HepG2 (cell line): Measurements from ENCODE around the gene GALP. TPM values are rescaled to one million over a fixed set of nuclear protein-coding genes. Genes with fewer than 3 reads are reported as not detected.

Experiments used
- ARNT2 ChIP-seq: sonication (generic); formaldehyde crosslinking; IDR thresholded peaks from 2 replicates; pipeline ENCODE4 v1.8.0; 2022; ENCODE audit warnings: mild to moderate bottlenecking, low read depth, missing genetic modification reagents, moderate library complexity
- CENPBD1 ChIP-seq: sonication (generic); formaldehyde crosslinking; IDR thresholded peaks from 2 replicates; pipeline ENCODE4 v1.8.0; 2022; ENCODE audit warnings: missing genetic modification reagents, low read depth, mild to moderate bottlenecking, borderline replicate concordance
- CREB3 ChIP-seq: sonication (generic); formaldehyde crosslinking; IDR thresholded peaks from 2 replicates; pipeline ENCODE4 v1.5.0; 2020; ENCODE audit warnings: missing genetic modification reagents
- DMTF1 ChIP-seq: sonication (generic); formaldehyde crosslinking; IDR thresholded peaks from 2 replicates; pipeline ENCODE4 v1.4.0; 2020; ENCODE audit warnings: mild to moderate bottlenecking, missing genetic modification reagents
- DR1 ChIP-seq: sonication (generic); formaldehyde crosslinking; IDR thresholded peaks from 2 replicates; pipeline ENCODE4 v1.8.0; 2021; ENCODE audit warnings: mild to moderate bottlenecking, missing genetic modification reagents, inconsistent platforms
- FOXA1 ChIP-seq, 2 experiments: fragments of 450-650 bp in 1 of 2; sonication (generic) in 1 of 2; formaldehyde crosslinking in 1 of 2; IDR thresholded peaks; 2 replicates each; pipeline versions ENCODE4 v1.4.0 to v1.6.1; 2016 to 2020; ENCODE audit warnings: missing genetic modification reagents in 1 of 2
- FOXP1 ChIP-seq, 2 experiments: fragments of 450-650 bp in 1 of 2; IDR thresholded peaks; 2 replicates each; pipeline ENCODE4 v1.6.1; 2017 to 2018; ENCODE audit warnings: antibody characterized with exemption in 1 of 2
- HOXD1 ChIP-seq: sonication (generic); formaldehyde crosslinking; IDR thresholded peaks from 2 replicates; pipeline ENCODE4 v1.5.0; 2020; ENCODE audit warnings: missing genetic modification reagents
- KDM6A ChIP-seq: IDR thresholded peaks from 2 replicates; pipeline ENCODE4 v1.6.1; 2016; ENCODE audit warnings: low read depth
- MIER2 ChIP-seq: IDR thresholded peaks from 2 replicates; pipeline ENCODE4 v1.6.1; 2016; ENCODE audit warnings: missing biosample characterization, missing genetic modification reagents
- MNT ChIP-seq: fragments of 450-650 bp; IDR thresholded peaks from 2 replicates; pipeline ENCODE4 v1.6.1; 2016
- SALL1 ChIP-seq: sonication (generic); formaldehyde crosslinking; IDR thresholded peaks from 2 replicates; pipeline ENCODE4 v1.8.0; 2022; ENCODE audit warnings: mild to moderate bottlenecking, missing genetic modification reagents
- ZBTB20 ChIP-seq: sonication (generic); formaldehyde crosslinking; IDR thresholded peaks from 2 replicates; pipeline ENCODE4 v1.8.1; 2023; ENCODE audit warnings: missing genetic modification reagents, low read depth, mild to moderate bottlenecking, borderline replicate concordance
- ZBTB34 ChIP-seq: sonication (generic); formaldehyde crosslinking; IDR thresholded peaks from 2 replicates; pipeline ENCODE4 v1.8.0; 2022; ENCODE audit warnings: mild to moderate bottlenecking, missing genetic modification reagents
- ZNF207 ChIP-seq: fragments of 450-650 bp; IDR thresholded peaks from 2 replicates; pipeline ENCODE4 v1.6.1; 2016; ENCODE audit warnings: antibody characterized with exemption, borderline replicate concordance
- ZNF30 ChIP-seq: sonication (generic); formaldehyde crosslinking; IDR thresholded peaks from 2 replicates; pipeline ENCODE4 v1.5.0; 2020; ENCODE audit warnings: mild to moderate bottlenecking, missing genetic modification reagents
- ZNF687 ChIP-seq: sonication (generic); formaldehyde crosslinking; IDR thresholded peaks from 2 replicates; pipeline ENCODE4 v1.5.1; 2020; ENCODE audit warnings: mild to moderate bottlenecking, missing genetic modification reagents, moderate library complexity
- ZNF747 ChIP-seq: sonication (generic); formaldehyde crosslinking; IDR thresholded peaks from 2 replicates; pipeline ENCODE4 v1.8.1; 2023; ENCODE audit warnings: missing genetic modification reagents, mild to moderate bottlenecking, borderline replicate concordance
- polyA plus RNA-seq, 8 experiments: library from polyadenylated mRNA; depleted of rRNA in 3 of 8; stranded (reverse) in 7 of 8; unstranded in 1 of 8; fragments of >200 nt; fragmentation: Illumina TruSeq in 4 of 8; extraction: Trizol in 4 of 8; gene quantifications; 2 replicates each; pipeline versions ENCODE4 v1.2.1 to v1.2.3, GENCODE V29; 2011 to 2016; ENCODE audit warnings: low read depth in 4 of 8, missing spikeins in 1 of 8, mixed read lengths in 1 of 8; ENCODE audit not compliant: insufficient read depth in 1 of 8
- total RNA-seq, 5 experiments: library from RNA; depleted of rRNA; stranded (reverse); fragments of >200 nt; fragmentation: Illumina TruSeq; extraction: Trizol; gene quantifications; 2 replicates each; pipeline ENCODE4 v1.2.3, GENCODE V29; 2016; ENCODE audit warnings: low read depth in 1 of 5

GALP gene
- total and polyA plus RNA-seq, 2 of the 13 experiments (the other 11 are each of a cell fraction or from before 2014, with no cell fraction given), result not detected

GRCh38 chr19:56142087-56142787, 33.6 kb upstream of the GALP start (continued):
- no peak for TF ChIP-seq ZNF207
- TF ChIP-seq ARNT2, result no peak
- TF ChIP-seq HOXD1 (CRISPR knock-in tag), result no peak
- no peak for TF ChIP-seq ZNF747 (CRISPR knock-in tag)
- no peak for TF ChIP-seq FOXA1 (IDR thresholded peaks at IDR 0.05)
- TF ChIP-seq FOXA1 (CRISPR knock-in tag; IDR thresholded peaks at IDR 0.05), result peak; percentile 91
- TF ChIP-seq SALL1, result peak; percentile 72
- TF ChIP-seq ZBTB34 (CRISPR knock-in tag), result peak; percentile 47; the same call in 1 of the 2 replicates
- TF ChIP-seq ZNF30 (CRISPR knock-in tag), result no peak
- no peak for TF ChIP-seq DR1 (CRISPR knock-in tag)
- peak; percentile 43; the same call in 1 of the 2 replicates for TF ChIP-seq MIER2 (CRISPR knock-in tag)
- no peak for TF ChIP-seq ZBTB20
- TF ChIP-seq MNT, result no peak
- TF ChIP-seq CREB3, result 0 out of 2 replicates have a peak, but pooled peaks have one; percentile 26
- TF ChIP-seq ZNF687, result no peak
- TF ChIP-seq DMTF1 (CRISPR knock-in tag), result no peak
- 0 out of 2 replicates have a peak, but pooled peaks have one; percentile 32 for TF ChIP-seq CENPBD1
- peak; percentile 94 for TF ChIP-seq KDM6A (CRISPR knock-in tag)
- no peak for TF ChIP-seq FOXP1 (IDR thresholded peaks at IDR 0.05)
- TF ChIP-seq FOXP1 (CRISPR knock-in tag; IDR thresholded peaks at IDR 0.05), result peak; percentile 44; the same call in 1 of the 2 replicates
